Ramos (cell line): ENCODE data around the gene KRR1.
"Not testable (repeated sequence)": the region's sequence is repeated elsewhere in the genome, so short reads cannot be mapped to it uniquely, and the experiment has no call there.

Experiments used
- in situ Hi-C: fragments of 300-500 bp; cut with MboI; formaldehyde crosslinking; loops from one replicate; pipeline ENCODE4 v1.14.3; 2022; ENCODE audit warnings: low sequenced_read_pairs; ENCODE audit not compliant: unreplicated experiment

Gene KRR1

GRCh38 chr12:75480469-75480949, 30.9 kb downstream of the KRR1 start, which contains the start of gene GLIPR1:
Gene GLIPR1, plus strand, starts transcription at chr12:75480755. Its CDS starts 126 bp downstream, at chr12:75480881.
- in situ Hi-C loops, result no loop called here

- in situ Hi-C loops, result no loop called here
Measured at GRCh38 chr12:75479963-75480461, 31.4 kb downstream of the KRR1 start.

GRCh38 chr12:75478116-75478794, 33.2 kb downstream of the KRR1 start:
- in situ Hi-C loops, result no loop called here

GRCh38 chr12:75477137-75477536, 34.3 kb downstream of the KRR1 start:
- in situ Hi-C loops, result no loop called here

- in situ Hi-C loops, result no loop called here
Measured at GRCh38 chr12:75476071-75476470, 35.3 kb downstream of the KRR1 start.

GRCh38 chr12:75474116-75474515, 37.3 kb downstream of the KRR1 start:
- in situ Hi-C loops, result no loop called here

- in situ Hi-C loops, result no loop called here
Measured at GRCh38 chr12:75471902-75472890, 39.2 kb downstream of the KRR1 start.

- in situ Hi-C loops, result no loop called here
Measured at GRCh38 chr12:75460204-75460603, 51.2 kb downstream of the KRR1 start.

GRCh38 chr12:75459755-75460154, 51.7 kb downstream of the KRR1 start:
- in situ Hi-C loops, result no loop called here

- in situ Hi-C loops, result not testable (repeated sequence)
Measured at GRCh38 chr12:75457866-75458265, 53.5 kb downstream of the KRR1 start.

GRCh38 chr12:75457191-75457590, 54.2 kb downstream of the KRR1 start:
- in situ Hi-C loops, result no loop called here

GRCh38 chr12:75455839-75456238, 55.6 kb downstream of the KRR1 start:
- in situ Hi-C loops, result no loop called here

GRCh38 chr12:75452675-75453330, 58.6 kb downstream of the KRR1 start:
- in situ Hi-C loops, result no loop called here

- in situ Hi-C loops, result no loop called here
Measured at GRCh38 chr12:75447691-75448393, 63.6 kb downstream of the KRR1 start.

GRCh38 chr12:75446857-75447256, 64.6 kb downstream of the KRR1 start:
- in situ Hi-C loops, result no loop called here

GRCh38 chr12:75445137-75445507, 66.3 kb downstream of the KRR1 start:
- in situ Hi-C loops, result not testable (repeated sequence)

- in situ Hi-C loops, result no loop called here
Measured at GRCh38 chr12:75444429-75445136, 66.8 kb downstream of the KRR1 start.

GRCh38 chr12:75443709-75444108, 67.7 kb downstream of the KRR1 start:
- in situ Hi-C loops, result no loop called here

- in situ Hi-C loops, result not testable (repeated sequence)
Measured at GRCh38 chr12:75442454-75442853, 69.0 kb downstream of the KRR1 start.
